ENCODE measurements around the gene LIN54.

GRCh38 chr4:82921795-82922194, 88.8 kb downstream of the LIN54 start:
- TF ChIP-seq HMBOX1 (IDR thresholded peaks at IDR 0.05) (no peak), RCOR1 (IDR thresholded peaks at IDR 0.05; ENCODE audit: borderline replicate concordance in 1 of 2, low read depth in 2 of 2, low read length in 2 of 2) (no peak), HDAC1 (IDR thresholded peaks at IDR 0.05) (no peak), CTCF (IDR thresholded peaks at IDR 0.05 in 2 of 3, conservative IDR thresholded peaks at IDR 0.05 in 1 of 3; ENCODE audit: insufficient read depth in 2 of 3, low read depth in 1 of 3, low read length in 3 of 3) (no peak), JUND (IDR thresholded peaks at IDR 0.05; ENCODE audit: borderline replicate concordance, low read depth, low read length) (no peak), JUND (tag; IDR thresholded peaks at IDR 0.05; ENCODE audit: borderline replicate concordance, low read depth, low read length) (no peak), NELFE (IDR thresholded peaks at IDR 0.05; ENCODE audit: insufficient read depth, insufficient read length) (no peak), E2F8 (IDR thresholded peaks at IDR 0.05; ENCODE audit: low read depth, partially characterized antibody) (no peak), SNRNP70 (optimal IDR thresholded peaks at IDR 0.05; ENCODE audit: low read depth, low read length) (no peak), SMARCA5 (IDR thresholded peaks at IDR 0.05) (no peak), SMARCB1 (IDR thresholded peaks at IDR 0.05; ENCODE audit: insufficient read length, low read depth) (no peak), MBD2 (IDR thresholded peaks at IDR 0.05; ENCODE audit: borderline replicate concordance, low read depth) (no peak), PREB (CRISPR knock-in tag; IDR thresholded peaks at IDR 0.05) (no peak)
